ENCODE results near the gene TBC1D10B.

- no peak for TF ChIP-seq CTCF (IDR thresholded peaks at IDR 0.05)
- TF ChIP-seq POLR2A (IDR thresholded peaks at IDR 0.05), result no peak
Observed at GRCh38 chr16:30354423-30355143, 15.7 kb downstream of the TBC1D10B start.

All from uterus (tissue), 2 donors.